PC-9 (cell line): Measurements from ENCODE around the gene DMBT1. TPM values are rescaled to one million over a fixed set of nuclear protein-coding genes. Genes with fewer than 3 reads are reported as not detected.

Experiments
- Bru-seq: library from RNA; stranded (reverse); fragments of 400-500 nt; gene quantifications from one replicate; lab custom pipeline; 2021; lab: Mats Ljungman, UMichigan
- BruChase-seq, 2 experiments: library from RNA; stranded (reverse); fragments of 400-500 nt; gene quantifications; one replicate each; lab custom pipeline; 2021; lab: Mats Ljungman, UMichigan
- BruUV-seq: library from RNA; stranded (reverse); fragments of 400-500 nt; replicated peaks from 2 replicates; lab custom pipeline; 2021; lab: Mats Ljungman, UMichigan
- CTCF ChIA-PET: fragments of 300-600 bp; sonication (Branson Sonifier 250); formaldehyde crosslinking; loops from one replicate; lab custom pipeline; 2022; ENCODE audit warnings: antibody characterized with exemption; lab: Charles Lee
- POLR2A ChIA-PET: fragments of 300-600 bp; sonication (Branson Sonifier 250); formaldehyde crosslinking; loops from one replicate; lab custom pipeline; 2022; ENCODE audit warnings: antibody characterized with exemption; ENCODE audit not compliant: unreplicated experiment; lab: Charles Lee
- DNase-seq, 2 experiments: peaks; one replicate each; pipeline versions ENCODE4 v3.0.0 to v3.0.0-alpha.2; 2015 to 2022; ENCODE audit warnings: mixed read lengths in 1 of 2
- H2AFZ ChIP-seq: fragments of 200-600 bp; sonication (generic); 2 replicates; pipeline ENCODE4 v1.8.1; 2017; ENCODE audit warnings: antibody characterized with exemption
- H3F3A ChIP-seq: fragments of 200-600 bp; sonication (generic); 2 replicates; pipeline ENCODE4 v1.8.1; 2017; ENCODE audit warnings: antibody characterized with exemption, mild to moderate bottlenecking, low read depth; ENCODE audit not compliant: insufficient read depth
- H3K27ac ChIP-seq: fragments of 200-600 bp; sonication (generic); 2 replicates; pipeline ENCODE4 v1.6.1; 2016; ENCODE audit warnings: mixed run types
- H3K27me3 ChIP-seq: fragments of 200-600 bp; sonication (generic); 2 replicates; pipeline ENCODE4 v1.6.1; 2016; ENCODE audit warnings: low read depth, mixed run types; ENCODE audit not compliant: insufficient read depth
- H3K36me3 ChIP-seq: fragments of 200-600 bp; sonication (generic); 2 replicates; pipeline ENCODE4 v1.6.1; 2016; ENCODE audit warnings: low read depth, mixed run types
- H3K4me1 ChIP-seq: fragments of 200-600 bp; sonication (generic); replicated peaks from 2 replicates; pipeline ENCODE4 v1.6.1; 2016; ENCODE audit warnings: mixed run types; ENCODE audit not compliant: insufficient read depth
- H3K4me2 ChIP-seq: fragments of 200-600 bp; sonication (generic); 2 replicates; pipeline ENCODE4 v1.6.1; 2017; ENCODE audit warnings: mixed run types
- H3K4me3 ChIP-seq: fragments of 200-600 bp; sonication (generic); 2 replicates; pipeline ENCODE4 v1.6.1; 2016; ENCODE audit warnings: mixed run types
- H3K79me2 ChIP-seq: fragments of 200-600 bp; sonication (generic); 2 replicates; pipeline ENCODE4 v1.6.1; 2017; ENCODE audit warnings: low read depth, mixed run types
- H3K9me2 ChIP-seq: fragments of 200-600 bp; sonication (generic); 2 replicates; pipeline ENCODE4 v1.8.1; 2017; ENCODE audit warnings: mild to moderate bottlenecking; ENCODE audit not compliant: insufficient read depth
- H3K9me3 ChIP-seq: fragments of 200-600 bp; sonication (generic); 2 replicates; pipeline ENCODE4 v1.8.1; 2016; ENCODE audit warnings: low read depth; ENCODE audit not compliant: insufficient read depth
- H4K20me1 ChIP-seq: fragments of 200-600 bp; sonication (generic); 2 replicates; pipeline ENCODE4 v1.8.1; 2017; ENCODE audit not compliant: insufficient read depth
- CTCF ChIP-seq: fragments of 200-600 bp; sonication (generic); conservative IDR thresholded peaks from 2 replicates; pipeline ENCODE4 v1.6.1; 2017; ENCODE audit warnings: mixed run types, antibody characterized with exemption, mild to moderate bottlenecking, moderate library complexity
- EZH2 ChIP-seq: fragments of 200-600 bp; sonication (generic); IDR thresholded peaks from 2 replicates; pipeline ENCODE4 v1.8.0; 2017; ENCODE audit warnings: antibody characterized with exemption, low read depth
- intact Hi-C: fragments of 100-400 bp; cut with micrococcal nuclease; formaldehyde crosslinking; loops from one replicate; pipeline ENCODE4 v1.10.0; 2022; ENCODE audit not compliant: unreplicated experiment
- long read RNA-seq: library from polyadenylated mRNA; stranded (forward); transcript quantifications from one replicate; pipeline ENCODE4 v2.0.0, GENCODE V29; 2022
- total RNA-seq: library from RNA; stranded (reverse); gene quantifications from 2 replicates; pipeline ENCODE4 v1.2.3, GENCODE V29; 2021

The DMBT1 gene
- total RNA-seq (0.53 and 0.98 TPM in 2 replicates), Bru-seq, nascent RNA (percentile 55 among the genes with signal in this experiment), BruChase-seq, experiment 1, labeled RNA remaining after a 2-hour chase (percentile 28 among the genes with signal in this experiment), BruChase-seq, experiment 2, labeled RNA remaining after a 6-hour chase (percentile 55 among the genes with signal in this experiment)
- long read RNA-seq, partial matches to known transcripts: 1 of 1 reads
- long read RNA-seq, other reads (novel, unspliced or antisense): 0 of 1 reads

- Histone ChIP-seq H3K79me2 (no peaks in the 10 kb centered on the region), H3K27me3 (no peaks in the 10 kb centered on the region), H3F3A (no peaks in the 10 kb centered on the region), H3K9me3 (no peaks in the 10 kb centered on the region), H3K4me2 (no peak within 1 kb of the TSS), H3K4me1 (no peaks in the 10 kb centered on the region), H4K20me1 (no peaks in the 10 kb centered on the region), H2AFZ (no peak within 1 kb of the TSS), H3K4me3 (no peak within 1 kb of the TSS), H3K36me3 (no peaks in the 10 kb centered on the region), H3K27ac (no peak within 1 kb of the TSS), H3K9me2 (no peaks in the 10 kb centered on the region)
- intact Hi-C loops: loop anchor here (10.0 kb wide), 1 partner anchor 144 kb away; no protein-coding TSS in a partner anchor
- no TSS peak for BruUV-seq
- TF ChIP-seq EZH2: no peak
- TF ChIP-seq CTCF: no peak
- DNase-seq: no peak
- CTCF ChIA-PET: no interaction called here
- POLR2A ChIA-PET: no interaction called here
Measured at GRCh38 chr10:122560279-122560804, at the start of gene DMBT1. Gene DMBT1 (plus strand): TSS chr10:122560754. CDS start chr10:122560771, 17 bp downstream.

- no peaks in the 10 kb centered on the region for H3K9me2 ChIP-seq
- no TSS peak for BruUV-seq
- H3K4me1 ChIP-seq: no peaks in the 10 kb centered on the region
- H3K36me3 ChIP-seq: no peaks in the 10 kb centered on the region
- H4K20me1 ChIP-seq: no peaks in the 10 kb centered on the region
- no peaks in the 10 kb centered on the region for H3K27me3 ChIP-seq
- ChIA-PET POLR2A (no interaction called here), CTCF (no interaction called here)
- no peak overlapping the region for H3K27ac ChIP-seq
- no peaks in the 10 kb centered on the region for H3K9me3 ChIP-seq
- H3K79me2 ChIP-seq: no peaks in the 10 kb centered on the region
- H3K4me2 ChIP-seq: no peak overlapping the region
- intact Hi-C loops: no loop called here
- H3F3A ChIP-seq: no peaks in the 10 kb centered on the region
- no peak for TF ChIP-seq EZH2
- no peak for TF ChIP-seq CTCF
- no peak overlapping the region for H3K4me3 ChIP-seq
- no peak overlapping the region for H2AFZ ChIP-seq
- no peak for DNase-seq
Measured at GRCh38 chr10:122513053-122513452, 47.5 kb upstream of the DMBT1 start.

- BruUV-seq: no TSS peak
- Histone ChIP-seq H3K36me3 (no peaks in the 10 kb centered on the region), H3K4me1 (no peaks in the 10 kb centered on the region), H3F3A (no peaks in the 10 kb centered on the region), H2AFZ (no peak overlapping the region), H3K4me3 (no peak overlapping the region), H3K4me2 (no peak overlapping the region), H3K27ac (no peak overlapping the region), H3K9me2 (no peaks in the 10 kb centered on the region), H3K9me3 (no peaks in the 10 kb centered on the region), H3K79me2 (no peaks in the 10 kb centered on the region), H3K27me3 (no peaks in the 10 kb centered on the region), H4K20me1 (no peaks in the 10 kb centered on the region)
- DNase-seq: no peak
- TF ChIP-seq CTCF: no peak
- TF ChIP-seq EZH2: no peak
- ChIA-PET POLR2A (no interaction called here), CTCF (interaction anchor here (0.9 kb wide), 1 partner anchor 81 kb away, joined by 3 read pairs; no protein-coding TSS in a partner anchor)
- intact Hi-C loops: no loop called here
Measured at GRCh38 chr10:122514045-122514840, 46.3 kb upstream of the DMBT1 start.
